ENCODE measurements around the gene GFRA1. TPM values are rescaled to one million over a fixed set of nuclear protein-coding genes. Genes with fewer than 3 reads are reported as not detected.

GFRA1 gene
- total and polyA plus RNA-seq, 8 donors: 1.9 to 3.5 (median 2.8) TPM

DNA sequence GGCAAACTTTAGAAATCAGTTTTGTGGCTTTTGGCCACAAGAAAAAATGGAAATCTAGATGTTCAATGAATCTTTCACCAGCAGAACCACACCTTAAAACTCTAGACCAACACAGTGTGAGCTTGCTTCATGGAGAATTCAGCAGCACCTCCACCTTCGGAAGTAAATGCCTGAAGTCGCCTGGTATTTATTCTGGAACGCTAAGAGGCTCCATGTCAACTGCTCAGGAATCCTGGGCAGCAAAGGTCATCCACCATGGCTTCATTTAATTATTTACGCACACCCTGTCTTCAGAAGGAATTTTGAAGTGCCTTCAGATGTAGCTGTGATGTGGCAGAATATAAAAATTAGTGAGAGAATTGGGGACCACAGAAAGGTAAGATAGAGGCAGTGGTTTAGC, 167.7 kb downstream of the GFRA1 start:
- no peak for DNase-seq
- intact Hi-C loops (cut with DNase I): no loop called here
- Histone ChIP-seq H3K27me3 (no peaks in the 10 kb centered on the region), H3K4me1 (no peaks in the 10 kb centered on the region), H3K9me3 (no peaks in the 10 kb centered on the region), H3K36me3 (no peaks in the 10 kb centered on the region), H3K27ac (no peak overlapping the region), H3K4me3 (no peak overlapping the region)
- ATAC-seq: peak; percentile 56
- TF ChIP-seq, protein P1, sequence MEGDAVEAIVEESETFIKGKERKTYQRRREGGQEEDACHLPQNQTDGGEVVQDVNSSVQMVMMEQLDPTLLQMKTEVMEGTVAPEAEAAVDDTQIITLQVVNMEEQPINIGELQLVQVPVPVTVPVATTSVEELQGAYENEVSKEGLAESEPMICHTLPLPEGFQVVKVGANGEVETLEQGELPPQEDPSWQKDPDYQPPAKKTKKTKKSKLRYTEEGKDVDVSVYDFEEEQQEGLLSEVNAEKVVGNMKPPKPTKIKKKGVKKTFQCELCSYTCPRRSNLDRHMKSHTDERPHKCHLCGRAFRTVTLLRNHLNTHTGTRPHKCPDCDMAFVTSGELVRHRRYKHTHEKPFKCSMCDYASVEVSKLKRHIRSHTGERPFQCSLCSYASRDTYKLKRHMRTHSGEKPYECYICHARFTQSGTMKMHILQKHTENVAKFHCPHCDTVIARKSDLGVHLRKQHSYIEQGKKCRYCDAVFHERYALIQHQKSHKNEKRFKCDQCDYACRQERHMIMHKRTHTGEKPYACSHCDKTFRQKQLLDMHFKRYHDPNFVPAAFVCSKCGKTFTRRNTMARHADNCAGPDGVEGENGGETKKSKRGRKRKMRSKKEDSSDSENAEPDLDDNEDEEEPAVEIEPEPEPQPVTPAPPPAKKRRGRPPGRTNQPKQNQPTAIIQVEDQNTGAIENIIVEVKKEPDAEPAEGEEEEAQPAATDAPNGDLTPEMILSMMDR (IDR thresholded peaks at IDR 0.05): no peak

DNA sequence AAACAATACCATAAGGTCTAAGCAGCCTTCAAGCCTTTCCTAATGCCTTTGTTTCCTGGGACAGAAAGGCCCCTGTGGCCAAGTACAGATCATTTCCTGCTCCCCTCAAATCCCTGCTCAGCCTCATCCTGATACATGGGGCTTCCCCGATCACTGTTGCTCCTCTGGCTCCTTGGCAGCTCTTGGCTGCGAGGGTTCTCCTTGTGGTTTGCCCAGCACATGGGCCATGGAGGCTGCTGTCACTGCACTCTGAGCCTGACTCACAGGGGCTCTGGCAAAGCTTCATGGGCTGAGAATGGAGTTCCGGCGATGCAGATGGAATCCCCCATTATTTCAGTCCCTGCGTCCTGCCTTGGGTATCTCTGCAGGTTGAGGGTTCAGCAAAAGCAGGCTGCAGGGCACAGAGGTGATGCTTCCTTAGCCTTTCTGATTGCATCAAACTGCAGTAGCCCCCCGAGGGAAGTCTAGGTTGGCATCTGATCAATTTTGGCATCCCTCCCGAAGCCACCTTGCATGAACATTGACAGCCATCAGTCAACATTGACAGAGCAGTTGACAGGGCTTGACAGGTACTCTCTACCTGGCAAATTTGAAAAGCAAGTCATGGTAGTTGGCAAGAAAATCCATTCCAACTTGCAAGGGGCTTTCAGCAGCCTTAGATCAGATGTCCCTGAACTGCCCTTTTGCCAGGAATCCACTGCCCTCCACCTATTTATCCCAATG, 168.6 kb downstream of the GFRA1 start:
- H3K27me3 ChIP-seq: no peaks in the 10 kb centered on the region
- intact Hi-C loops (cut with DNase I): no loop called here
- no peaks in the 10 kb centered on the region for H3K36me3 ChIP-seq
- ATAC-seq: no peak
- no peak overlapping the region for H3K27ac ChIP-seq
- TF ChIP-seq, protein P1 (IDR thresholded peaks at IDR 0.05): no peak
- no peak for DNase-seq
- no peaks in the 10 kb centered on the region for H3K9me3 ChIP-seq
- H3K4me1 ChIP-seq: no peaks in the 10 kb centered on the region
- H3K4me3 ChIP-seq: no peak overlapping the region

DNA sequence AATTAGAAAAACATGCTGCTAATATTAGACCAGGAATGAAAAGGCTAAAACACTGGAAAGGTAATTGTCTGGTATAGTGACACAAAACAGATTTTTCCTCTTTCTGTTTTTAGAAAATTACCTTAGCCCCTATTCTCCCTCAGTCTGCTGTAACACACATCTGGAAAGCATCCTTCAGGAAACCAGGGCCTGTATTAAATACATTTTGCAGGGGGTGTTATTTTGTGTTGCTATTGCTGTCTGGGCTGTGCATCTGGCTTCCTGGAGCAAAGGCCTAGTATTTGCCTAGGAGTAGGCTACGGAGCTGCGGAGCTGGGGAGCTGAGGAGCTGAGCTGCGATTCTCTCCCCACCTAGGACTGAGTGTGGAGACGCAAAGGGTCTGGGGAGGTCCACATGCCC, 169.3 kb downstream of the GFRA1 start:
- TF ChIP-seq, protein P1 (IDR thresholded peaks at IDR 0.05): no peak
- intact Hi-C loops (cut with DNase I): no loop called here

DNA sequence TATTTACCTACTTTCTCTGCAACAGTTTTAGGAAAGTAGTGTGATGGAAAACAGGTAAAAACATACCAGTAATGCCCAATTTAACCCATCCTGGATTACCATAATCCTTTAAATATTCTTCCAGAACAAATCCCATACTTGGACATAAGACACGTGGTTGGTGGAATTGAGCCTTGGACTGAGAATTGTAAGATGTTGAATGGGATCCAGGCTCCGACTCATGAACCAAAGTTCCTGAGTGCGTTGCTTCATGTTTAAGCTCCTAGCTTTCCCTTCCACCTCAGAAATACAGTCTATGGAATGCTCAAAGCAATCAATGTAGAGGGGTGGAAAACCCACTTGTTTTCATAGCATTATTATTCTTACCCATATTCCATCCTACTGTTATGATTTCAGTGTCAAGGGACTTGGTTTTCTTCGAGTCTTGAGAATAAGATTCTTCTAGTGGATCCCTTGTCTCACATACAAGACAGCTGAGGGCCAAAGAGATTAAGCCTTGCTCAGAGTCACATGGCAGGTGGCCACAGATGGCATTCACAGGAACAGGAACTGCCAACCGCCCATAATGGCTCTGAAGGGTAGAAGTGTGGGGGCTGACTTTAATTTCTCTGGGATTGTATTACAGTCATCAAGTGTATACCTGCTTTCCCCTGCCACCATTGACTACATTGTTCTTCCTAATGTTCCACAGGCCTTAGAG, 171.2 kb downstream of the GFRA1 start:
- intact Hi-C loops (cut with DNase I): no loop called here
- Histone ChIP-seq H3K27ac (no peak overlapping the region), H3K4me1 (no peaks in the 10 kb centered on the region), H3K9me3 (no peaks in the 10 kb centered on the region), H3K4me3 (no peak overlapping the region), H3K36me3 (no peaks in the 10 kb centered on the region), H3K27me3 (no peaks in the 10 kb centered on the region)
- TF ChIP-seq, protein P1 (IDR thresholded peaks at IDR 0.05): no peak
- ATAC-seq (no peak), DNase-seq (no peak)

More for the DNA sequence above, 169.3 kb downstream of the GFRA1 start:
- Histone ChIP-seq H3K36me3 (no peaks in the 10 kb centered on the region), H3K27ac (no peak overlapping the region), H3K27me3 (no peaks in the 10 kb centered on the region), H3K4me1 (no peaks in the 10 kb centered on the region), H3K4me3 (no peak overlapping the region), H3K9me3 (no peaks in the 10 kb centered on the region)
- DNase-seq (no peak), ATAC-seq (no peak)

DNA sequence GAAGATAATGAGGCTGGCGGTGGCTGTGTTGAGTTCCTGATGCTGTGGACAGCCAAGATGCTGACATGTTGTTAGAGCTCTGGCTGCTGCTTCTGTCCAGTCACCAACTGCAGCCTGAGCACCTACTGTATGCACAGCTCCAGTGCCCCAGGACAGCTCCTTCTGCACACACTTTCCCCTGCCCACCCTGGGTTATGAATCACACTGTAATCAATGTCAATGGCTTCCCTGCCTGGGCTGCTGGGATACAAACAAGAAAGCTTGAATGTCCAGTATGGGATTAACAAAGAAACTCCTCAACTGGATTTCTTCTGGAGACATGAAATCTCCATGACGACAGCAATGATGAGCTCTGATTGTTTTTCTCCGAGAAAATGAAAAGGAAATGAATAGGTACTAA, 172.0 kb downstream of the GFRA1 start:
- H3K36me3 ChIP-seq: no peaks in the 10 kb centered on the region
- H3K4me3 ChIP-seq: no peak overlapping the region
- intact Hi-C loops (cut with DNase I): no loop called here
- no peak overlapping the region for H3K27ac ChIP-seq
- DNase-seq (no peak), ATAC-seq (no peak)
- no peaks in the 10 kb centered on the region for H3K27me3 ChIP-seq
- no peaks in the 10 kb centered on the region for H3K4me1 ChIP-seq
- TF ChIP-seq, protein P1 (IDR thresholded peaks at IDR 0.05): no peak
- no peaks in the 10 kb centered on the region for H3K9me3 ChIP-seq

All from left lung (tissue), 10 donors.